Measurements from ENCODE around the gene ZNF165.
"Not testable (repeated sequence)": the region's sequence is repeated elsewhere in the genome, so short reads cannot be mapped to it uniquely, and the experiment has no call there.

ZNF165 gene

GRCh38 chr6:28122283-28122682, 41.9 kb downstream of the ZNF165 start:
- DNase-seq, result not testable (repeated sequence)

DNA sequence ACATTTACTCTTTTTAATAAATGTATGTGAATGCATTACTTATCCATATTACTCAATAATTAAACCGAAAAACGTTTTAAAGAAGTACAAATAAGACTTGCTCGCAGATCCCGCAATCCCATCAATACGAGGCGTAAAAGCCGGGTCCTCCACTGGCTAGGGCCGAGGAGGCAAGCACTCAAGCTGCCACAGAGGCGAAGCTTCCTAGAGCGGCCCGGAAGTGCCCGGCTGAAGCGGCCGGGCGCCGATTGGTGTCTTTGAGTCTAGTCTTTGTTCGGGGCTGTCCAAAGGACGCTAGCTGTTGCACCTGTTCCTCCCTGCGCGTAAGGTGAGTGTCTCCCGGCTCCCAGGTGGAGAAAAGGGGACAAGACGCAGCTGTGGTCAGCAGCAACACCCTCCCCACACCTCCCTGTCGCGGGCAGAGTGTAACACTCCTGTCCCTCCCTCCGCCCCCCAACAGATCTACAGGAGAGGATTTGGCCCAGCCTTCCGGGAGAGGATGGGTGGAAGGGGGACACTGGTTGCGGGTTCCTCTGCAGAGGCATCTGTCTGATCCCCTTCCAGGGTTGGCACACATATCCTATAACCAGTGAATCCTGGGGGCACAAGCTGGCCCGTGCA, 44.1 kb downstream of the ZNF165 start, which contains the start of gene ZSCAN16:
Gene ZSCAN16 (plus strand): TSS at position 260 of the 621 bp plus-strand sequence. CDS start 835 bp downstream, outside the sequence.
- DNase-seq, result peak; percentile 81

DNA sequence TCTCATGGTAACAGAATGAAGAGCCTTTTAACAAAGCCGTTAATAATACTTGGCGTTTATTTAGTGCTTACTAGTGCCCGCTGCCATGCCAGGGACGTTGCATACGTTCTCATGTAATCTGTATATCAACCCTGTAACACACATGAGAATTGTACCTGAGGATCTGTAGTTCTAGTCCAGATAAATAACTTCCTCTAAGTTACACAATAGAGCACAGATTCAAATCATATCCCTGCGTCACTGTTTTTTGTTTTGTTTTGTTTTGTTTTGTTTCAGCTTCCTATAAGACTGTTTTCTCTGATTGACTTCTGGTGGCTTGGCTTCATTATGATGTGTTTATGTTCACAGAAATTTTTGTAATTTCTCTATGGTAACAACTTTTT, 44.6 kb downstream of the ZNF165 start:
- DNase-seq, result no peak

DNA sequence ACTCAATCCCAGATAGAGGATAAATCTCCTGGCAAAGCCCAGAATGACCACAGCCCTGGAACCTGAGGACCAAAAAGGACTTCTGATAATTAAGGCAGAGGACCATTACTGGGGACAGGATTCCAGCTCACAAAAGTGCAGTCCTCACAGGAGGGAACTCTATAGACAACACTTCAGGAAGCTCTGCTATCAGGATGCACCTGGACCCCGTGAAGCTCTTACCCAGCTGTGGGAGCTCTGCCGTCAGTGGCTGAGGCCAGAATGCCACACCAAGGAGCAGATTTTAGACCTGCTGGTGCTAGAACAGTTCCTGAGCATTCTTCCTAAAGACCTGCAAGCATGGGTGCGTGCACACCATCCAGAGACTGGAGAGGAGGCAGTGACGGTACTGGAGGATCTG, 45.0 kb downstream of the ZNF165 start:
- no peak for DNase-seq

DNA sequence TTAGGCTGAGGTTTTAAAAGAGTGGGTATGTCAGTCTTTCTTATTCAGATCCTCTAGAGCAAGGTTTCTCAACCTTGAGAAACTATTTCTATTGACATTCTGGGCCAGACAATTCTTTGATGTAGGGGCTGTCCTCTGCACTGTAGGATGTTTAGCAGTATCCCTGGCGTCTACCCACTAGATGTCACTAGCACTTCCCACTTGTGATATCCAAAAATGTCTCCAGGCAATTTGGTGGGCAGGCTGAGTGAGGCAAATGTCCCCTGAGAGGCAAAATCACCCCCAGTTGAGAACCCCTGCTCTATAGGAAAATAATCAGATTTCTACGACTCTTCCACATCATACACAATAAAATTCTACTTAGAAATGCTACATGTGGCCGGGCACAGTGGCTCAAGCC, 53.6 kb downstream of the ZNF165 start:
- DNase-seq, result peak; percentile 37

DNA sequence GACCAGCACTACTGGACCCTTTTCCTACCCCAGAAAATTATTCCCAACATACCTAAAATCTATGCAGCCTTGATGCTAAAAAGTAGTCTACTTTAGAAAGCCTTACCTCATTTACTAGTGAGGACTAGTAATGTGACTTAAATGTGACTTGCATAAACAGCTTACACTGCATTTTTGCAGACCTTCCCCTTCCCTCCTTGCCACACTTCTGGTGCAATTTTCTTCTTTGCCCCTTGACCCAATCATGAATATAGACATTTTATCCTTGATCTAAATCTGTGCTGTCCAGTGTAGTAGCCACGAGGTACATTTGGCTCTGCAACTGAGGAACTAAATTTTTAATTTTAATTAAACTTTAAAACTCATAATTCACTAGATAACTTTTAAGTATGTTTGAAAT, 54.3 kb downstream of the ZNF165 start:
- DNase-seq, result no peak

DNA sequence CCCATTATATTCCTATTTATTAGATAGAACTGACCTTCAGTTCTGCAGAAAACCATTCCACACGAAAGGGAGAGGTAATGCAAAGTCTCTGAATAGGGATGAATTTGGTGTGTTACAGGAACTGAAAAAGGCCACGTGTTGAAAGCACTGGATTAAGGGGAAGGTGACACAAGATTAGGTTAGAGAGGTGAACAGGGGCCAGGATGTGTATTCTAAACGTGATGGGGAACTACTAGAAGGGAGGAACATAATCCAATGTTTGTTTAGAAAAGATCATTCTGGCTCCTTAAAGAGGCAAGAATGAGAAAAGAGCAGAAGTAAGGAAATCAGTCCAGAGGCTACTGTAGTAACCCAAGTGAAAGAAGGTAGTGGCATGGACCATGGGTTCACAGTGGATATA, 55.0 kb downstream of the ZNF165 start:
- no peak for DNase-seq

GRCh38 chr6:28136585-28137504, 56.5 kb downstream of the ZNF165 start:
- peak; percentile 97 for DNase-seq

GRCh38 chr6:28137505-28137981, 57.2 kb downstream of the ZNF165 start:
- DNase-seq, result peak; percentile 50
